Activated T-cell treated with anti-CD3 and anti-CD28 coated beads for 1 hour (primary cell): Measurements from ENCODE around the gene SF1.

Experiments used
- DNase-seq: peaks from one replicate; pipeline ENCODE4 v3.0.0-alpha.2; 2020; ENCODE audit warnings: low read depth

SF1 gene

DNA sequence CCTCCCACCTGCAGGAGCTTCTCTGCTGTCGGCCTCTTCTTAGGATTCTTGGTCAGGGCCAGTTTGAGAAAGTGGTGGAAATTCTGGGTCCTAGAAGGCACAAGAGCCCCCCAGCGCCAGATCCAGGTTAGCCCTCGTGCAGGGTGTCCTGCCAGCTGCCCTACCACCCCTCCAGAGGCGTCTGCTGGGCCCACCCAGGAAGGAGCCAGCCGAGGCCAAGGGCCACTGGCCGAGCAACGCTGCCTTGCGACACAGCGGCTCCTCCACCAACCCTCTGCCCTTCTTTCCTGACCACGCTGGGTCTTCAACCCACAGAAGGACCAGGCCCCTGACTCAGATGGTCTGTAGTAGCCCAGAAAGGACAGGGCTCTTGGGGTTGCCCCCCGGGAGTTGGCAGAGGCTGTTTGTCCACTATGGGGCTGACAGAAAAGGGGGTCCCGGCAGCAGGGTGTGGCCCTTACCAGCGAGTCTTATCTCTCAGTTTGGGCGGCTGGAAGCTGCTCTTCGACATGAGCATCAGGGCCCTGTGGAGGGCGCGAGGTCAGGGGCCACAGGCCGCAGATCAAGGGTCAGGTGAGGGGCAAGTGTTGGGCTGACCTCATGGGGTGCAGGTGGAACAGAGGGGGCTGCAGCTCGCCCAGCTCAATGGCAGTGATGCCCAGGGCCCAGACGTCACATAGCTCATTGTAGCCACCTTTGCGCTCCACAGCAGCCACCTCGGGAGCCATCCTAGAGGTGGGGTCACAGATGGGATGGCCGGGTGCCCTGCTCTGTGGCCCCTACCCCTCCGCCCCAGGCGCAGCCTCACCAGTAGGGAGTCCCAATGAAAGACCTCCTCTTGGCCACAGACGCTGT is 22.2 kb upstream of the SF1 start:
- no peak for DNase-seq

DNA sequence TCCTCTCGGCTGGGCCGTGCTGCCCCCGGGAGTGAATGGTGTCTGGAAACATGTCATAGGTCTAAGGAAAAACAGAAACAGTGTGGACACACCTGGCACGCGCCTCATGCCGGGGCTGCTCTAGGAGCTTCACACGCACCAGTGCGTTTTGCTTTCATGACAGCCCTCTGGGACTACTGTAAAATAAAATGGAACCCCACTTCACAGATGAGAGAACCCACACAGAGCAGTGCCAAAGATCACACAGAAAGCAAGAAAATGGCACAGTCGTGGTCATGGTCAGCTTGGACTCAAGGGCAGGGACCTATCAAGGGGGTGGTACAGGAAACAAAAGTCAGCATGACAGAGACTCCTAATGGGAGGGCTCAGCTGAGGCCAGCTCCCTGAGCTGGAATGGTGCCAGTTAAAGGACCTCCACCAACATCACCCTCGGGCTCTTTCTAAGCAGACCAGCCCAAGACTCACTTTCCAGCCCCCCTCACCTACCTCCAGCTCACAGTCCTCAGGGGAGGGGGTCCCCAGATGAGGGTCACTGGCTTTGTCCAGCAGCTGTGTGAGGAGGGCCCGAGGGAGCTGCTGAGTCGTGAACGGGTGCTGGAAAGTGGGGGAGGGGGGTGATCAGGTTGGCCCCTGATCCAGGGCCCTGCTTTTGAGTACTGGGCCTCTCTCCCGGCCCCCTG is 21.4 kb upstream of the SF1 start:
- DNase-seq = no peak

DNA sequence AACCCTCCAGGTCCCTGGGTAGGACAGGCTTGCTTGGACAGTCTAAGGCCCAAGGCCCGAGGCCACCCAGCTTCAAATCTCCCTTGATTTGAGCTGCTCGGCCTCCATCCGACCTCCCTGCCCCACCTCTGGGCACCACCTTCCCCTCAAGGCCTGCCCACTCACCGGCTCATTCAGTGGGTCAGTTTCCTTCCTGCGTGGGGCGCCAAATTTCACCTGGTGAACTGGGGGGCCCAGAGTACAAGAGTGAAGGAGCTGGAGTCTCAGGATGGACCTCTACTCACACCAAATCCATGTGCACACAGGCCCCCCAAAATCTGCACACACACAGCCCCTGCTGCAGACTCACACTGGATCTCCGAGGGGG is 20.9 kb upstream of the SF1 start:
- DNase-seq = no peak

DNA sequence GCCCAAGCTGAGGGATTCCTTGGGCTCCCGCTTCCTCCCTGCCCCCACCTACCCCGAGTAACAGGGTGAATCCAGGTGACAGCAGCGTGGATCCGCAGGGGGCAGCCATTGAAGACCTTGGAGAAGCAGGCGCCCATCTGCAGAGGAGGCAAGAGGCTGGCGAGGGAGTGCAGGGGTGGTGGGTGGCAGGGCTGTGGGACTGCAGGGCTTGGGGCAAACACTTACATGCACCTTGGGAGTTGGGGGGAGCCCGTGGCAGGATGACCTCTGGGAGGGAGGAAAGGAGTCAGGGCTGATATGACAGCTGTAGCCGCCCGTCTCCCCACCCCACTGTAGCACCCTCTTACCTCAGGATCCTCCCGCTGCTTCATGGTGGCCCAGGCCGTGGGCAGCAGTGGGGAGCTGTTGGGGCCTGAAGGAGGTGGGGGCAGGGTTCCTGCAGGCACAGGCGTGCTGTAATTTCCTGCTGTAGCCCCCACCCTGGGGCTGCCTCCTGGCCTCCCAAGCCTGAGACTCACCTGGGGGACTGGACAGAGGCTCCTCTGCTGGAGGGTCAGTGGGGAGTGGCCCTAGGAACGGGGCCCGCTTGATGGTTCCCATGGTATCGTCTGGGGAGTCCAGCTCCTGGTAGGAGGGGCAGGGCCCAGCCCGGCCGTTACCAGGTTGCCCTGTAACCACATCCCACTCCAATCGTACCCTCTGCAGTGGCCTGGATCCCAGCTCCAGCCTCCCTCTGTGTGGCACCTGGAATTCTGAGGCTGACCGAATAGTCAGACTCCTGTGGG is 18.6 kb upstream of the SF1 start:
- DNase-seq = no peak

DNA sequence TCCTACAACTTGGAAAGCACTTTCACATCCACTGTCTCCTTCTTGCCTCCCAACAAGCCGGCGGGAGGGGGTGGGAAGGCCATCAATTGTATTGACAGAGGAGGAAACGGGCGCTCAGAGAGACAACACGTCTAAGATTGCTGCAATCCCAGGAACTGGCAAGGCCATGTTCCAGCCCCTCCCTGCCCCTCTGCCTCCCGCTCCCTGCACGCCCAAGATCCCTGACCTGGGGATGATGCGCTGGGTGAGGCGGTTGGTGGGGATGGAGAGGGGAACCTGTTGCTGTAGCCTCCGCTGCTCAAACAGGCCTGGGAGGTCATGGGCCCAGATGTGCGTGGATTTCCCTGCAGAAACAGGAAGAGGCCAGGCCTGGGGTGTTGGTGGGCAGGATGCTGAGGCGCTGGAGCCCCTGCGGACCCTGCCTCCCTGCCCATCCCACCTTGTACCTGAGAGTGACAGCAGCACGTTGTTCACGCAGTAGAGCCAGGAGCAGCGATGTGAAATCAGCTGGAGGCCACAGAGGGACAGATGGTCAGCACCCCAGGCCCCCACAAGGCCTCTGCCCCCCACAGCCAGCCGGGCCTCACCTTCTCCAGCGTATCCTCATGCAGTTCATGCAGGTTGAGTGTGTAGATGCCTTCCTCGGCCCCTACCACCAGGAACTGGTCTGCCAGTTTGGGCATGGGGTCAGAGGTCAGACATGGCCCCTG is 17.9 kb upstream of the SF1 start:
- DNase-seq = no peak

DNA sequence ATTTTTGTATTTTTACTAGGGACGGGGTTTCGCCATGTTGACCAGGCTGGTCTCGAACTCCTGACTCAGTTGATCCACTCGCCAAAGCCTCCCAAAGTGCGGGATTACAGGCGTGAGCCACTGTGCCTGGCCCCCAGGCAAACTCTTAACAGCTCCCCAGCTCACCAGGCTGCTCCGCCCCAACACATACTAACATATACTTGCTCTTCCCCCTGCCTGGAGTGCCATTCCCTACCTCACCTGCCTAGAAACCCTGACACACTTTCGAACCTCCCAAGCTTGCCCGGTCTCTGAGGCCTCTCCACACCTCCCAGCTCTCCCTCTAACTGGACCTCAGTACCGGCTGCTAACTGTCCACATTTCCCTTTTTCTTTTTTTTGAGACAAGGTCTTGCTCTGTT is 16.2 kb upstream of the SF1 start:
- no peak for DNase-seq

DNA sequence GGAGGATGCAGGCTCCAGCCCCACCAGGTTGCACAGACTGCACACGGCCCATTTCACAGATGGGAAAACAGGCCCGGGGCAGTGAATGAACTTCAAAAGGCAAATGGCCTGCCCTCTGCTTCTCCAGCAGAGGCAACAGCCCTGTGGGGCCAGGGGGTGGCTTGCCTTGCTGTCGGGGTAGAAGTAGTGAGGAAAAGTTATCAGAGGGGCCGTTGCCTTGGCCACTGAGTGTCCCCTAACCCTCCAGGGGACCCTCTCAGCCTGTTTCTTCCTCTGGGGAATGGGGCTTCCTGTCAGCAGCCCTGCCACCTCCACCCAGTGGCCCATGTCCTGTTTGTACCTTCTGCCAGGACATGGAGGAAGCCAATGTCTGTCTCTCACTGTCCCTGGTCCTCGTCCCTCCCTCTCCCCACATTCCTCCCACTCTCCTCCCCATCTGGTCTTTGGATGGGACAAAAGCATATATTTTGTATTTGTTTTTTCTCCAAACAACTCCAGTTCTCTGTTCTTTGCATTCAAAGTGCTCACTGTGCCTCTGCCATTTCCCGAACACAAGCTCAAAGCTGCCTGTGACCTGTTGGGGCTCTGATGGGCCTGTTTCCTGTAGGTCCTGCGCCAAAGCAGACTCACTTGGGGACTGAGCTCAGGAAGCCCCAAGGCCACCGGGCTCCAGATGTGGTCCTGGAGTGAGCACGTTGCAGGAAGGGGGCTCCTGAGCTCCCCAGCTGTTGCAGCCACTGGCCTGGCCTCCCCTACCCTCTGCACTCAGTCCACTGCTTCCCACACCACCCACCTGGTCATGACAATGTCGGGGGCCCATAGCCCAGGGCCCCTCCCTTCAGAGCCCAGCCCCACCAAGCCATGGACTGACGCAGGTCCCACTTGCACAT is 15.2 kb upstream of the SF1 start:
- DNase-seq = no peak

DNA sequence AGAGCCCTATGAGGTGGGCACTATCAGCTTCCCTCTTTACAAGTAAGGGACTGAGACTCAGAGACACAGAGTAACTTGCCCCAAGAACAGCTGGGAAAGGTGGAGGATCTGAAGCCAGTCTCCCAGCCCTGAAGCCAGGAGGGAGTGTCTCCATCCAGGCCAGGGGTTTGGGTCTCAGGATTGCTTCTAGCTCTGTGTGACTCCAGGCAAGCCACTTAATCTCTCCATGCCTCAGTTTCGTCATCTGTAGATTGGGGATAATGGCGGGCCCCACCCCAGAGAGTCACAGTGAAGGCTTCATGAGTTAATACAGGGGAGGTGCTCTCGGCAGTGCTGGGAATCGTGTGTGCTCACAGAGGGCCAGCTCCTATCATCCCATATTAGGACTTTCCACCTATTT is 14.1 kb upstream of the SF1 start:
- DNase-seq = no peak

DNA sequence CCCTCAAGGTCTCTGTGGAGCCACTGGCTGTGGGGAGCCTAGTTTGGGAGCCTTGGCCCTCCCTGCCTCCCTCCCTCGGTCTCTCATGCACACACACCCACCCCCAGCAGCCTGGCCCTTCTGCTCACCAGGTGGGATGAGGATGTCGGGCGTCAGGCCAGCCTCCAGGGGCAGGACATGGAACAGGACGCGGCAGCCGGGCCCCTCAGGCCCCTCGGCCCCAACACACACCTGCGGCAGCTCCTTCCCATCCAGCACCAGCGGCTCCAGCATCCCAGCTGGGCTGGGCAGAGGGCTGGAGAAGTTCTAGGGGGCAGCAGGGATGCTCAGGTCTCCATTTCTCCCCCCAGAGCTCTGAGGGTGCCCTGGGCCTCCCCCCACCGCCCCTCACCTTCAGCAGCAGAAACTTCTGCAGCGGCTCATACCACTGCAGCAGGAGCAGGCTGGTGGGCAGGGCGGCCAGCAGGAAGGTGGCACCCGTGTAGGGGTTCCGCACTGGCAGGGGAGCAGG is 13.5 kb upstream of the SF1 start:
- no peak for DNase-seq

DNA sequence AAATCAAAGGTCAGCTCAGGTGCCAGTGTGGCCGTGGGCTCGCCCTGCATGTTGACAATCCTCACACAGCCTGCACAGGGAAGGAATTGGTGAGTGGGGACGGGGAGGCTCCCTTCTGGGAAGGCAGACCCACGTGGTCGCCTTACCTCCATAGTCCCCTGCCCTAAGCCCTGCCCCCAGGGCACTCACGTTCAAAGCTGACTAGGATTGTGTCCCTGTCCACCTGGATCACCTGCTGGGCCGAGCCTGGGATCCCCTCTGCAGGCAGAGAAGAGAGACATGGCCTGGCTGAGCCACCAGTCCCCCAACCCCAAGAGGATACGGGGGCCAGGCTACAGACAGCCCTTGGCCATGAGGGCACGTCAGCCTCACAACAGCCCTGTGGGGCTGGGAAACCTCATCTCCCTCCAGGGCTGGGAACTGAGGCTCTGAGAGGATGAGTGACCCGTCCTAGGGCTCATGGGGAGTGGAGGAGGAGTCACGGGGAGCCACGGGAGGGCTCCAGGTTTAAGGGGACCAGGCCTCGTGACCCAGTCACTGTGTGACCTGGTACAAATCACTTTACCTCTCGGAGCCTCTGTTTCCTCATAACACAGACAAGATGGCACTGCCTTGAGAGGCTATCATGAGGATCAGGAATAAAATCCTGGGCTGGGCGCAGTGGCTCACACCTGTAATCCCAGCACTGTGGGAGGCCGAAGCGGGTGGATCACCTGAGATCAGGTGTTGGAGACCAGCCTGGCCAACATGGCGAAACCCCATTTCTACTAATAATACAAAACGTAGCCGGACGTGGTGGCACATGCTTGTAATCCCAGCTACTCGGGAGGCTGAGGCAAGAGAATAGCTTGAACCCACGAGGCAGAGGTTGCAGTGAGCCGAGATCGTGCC is 12.1 kb upstream of the SF1 start:
- DNase-seq = no peak

DNA sequence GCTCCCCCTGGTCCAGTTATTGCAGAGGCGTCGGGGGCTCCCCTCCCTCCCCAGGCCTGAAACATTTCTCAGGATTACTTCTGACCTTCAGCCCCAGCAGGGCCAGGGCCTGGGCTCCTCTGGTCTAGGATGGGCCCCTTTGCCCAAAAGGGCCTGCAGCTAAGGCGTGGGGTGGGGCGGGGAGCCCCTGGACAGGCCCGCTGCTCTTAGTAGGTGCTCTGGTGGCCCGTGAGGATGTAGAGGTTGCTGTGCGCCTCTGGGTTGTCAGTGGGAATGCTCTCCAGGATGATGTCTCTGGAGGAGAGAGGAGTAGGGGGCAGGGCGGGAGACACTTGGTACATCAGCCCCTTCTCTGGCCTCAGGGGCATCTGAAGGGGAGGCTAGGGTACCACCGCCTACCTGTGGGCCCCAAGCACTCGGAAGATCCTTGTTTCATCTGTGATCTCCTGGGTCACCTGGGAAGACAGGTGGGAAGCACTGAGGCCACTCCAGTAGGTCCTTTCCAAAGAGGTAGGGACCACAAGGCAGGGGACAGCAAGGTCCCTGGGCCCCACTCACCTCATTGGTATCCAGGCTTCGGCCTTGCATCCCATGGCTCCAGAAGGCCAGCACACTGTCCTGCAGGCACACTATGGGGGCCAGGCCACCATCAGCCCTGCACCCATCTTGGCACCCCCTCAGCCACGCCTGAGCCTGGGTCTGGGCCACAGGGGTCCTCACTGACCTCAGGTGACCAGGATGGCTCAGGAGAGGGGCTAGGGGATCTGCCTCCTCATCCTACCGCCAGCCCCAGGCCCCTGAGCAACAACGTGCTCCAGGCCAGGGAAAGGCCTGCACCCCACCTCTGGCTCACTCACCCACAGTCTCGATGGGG is 11.2 kb upstream of the SF1 start:
- no peak for DNase-seq

DNA sequence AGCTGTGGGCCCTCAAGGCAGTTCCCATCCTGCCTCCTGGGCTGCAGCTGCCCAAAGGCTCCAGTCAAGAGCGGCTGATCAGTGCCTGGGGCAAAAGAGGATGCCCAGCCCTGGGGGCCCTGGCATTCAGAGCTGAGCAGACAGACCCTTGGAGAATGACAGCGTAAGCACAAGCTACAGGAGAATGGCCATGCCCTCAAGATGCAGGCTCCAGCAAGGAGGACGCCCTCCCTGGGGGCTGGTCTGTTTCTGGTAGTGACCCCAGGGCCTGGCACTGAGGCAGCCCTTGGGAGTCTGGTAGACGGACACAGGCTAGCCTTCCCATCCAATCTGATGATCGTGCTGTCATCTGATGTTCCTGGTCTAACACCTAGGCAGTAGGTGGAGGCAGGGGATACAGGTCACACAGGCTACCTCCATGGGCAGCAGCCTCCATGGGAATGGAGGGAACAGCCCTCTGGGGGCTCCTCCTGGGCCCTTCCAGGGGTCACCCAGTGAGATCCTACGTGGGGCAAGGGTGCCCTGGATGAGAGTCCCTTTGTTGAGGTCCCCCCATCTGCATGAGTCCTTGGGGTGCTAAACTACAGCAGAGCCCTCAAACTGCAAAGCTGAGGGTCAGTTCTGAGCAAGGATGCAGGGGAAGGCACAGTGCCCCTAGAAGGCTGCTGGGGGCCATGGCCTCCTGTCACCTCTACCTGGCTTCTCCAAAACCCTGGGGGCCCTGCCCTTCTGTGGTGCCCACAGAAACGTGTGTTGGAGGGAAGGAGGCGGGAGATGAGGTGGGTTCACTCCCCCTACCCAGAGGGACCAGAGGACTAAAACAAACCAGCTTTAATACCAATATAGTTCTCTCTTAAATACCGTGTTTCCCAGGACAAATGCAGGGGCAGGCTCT is 10.2 kb upstream of the SF1 start:
- DNase-seq = no peak

DNA sequence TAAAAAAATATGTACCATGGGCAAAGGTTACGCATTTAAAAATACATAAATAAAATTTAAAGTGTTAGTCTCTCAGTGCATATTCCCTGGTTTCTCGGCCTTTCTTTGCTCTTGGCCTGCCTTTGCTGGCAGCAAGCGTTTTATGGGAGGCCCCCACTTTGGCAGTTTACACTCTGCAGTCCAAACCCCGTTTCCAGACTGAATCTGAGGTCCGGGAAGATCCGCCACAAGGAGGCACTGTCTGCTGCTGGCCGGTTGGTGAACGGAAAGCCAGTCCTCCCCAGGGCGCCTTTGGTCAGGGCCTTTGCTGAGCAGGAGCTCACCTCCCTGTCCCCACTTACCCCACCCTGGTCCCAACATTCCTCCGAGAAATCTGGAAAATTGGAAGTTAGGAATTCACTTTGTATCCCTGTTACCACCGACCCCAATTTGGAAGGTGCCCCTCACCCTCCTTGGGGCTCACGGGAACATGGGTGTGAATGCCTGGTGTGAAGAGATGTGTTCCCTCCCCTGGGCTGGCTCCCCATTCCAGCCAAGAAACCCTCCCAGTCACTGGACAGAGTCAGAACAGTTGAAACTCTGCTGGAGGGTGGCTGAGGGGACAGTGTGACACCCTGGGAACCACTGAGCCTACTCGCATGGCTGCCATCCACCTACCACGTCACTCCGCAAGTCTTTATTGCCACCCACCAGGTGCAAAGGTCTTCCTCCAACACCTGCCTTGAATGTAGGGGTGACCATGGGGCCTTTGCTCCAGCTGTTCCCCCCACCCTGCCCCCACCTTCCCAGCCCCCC is 9.4 kb upstream of the SF1 start:
- DNase-seq = peak; percentile 51

DNA sequence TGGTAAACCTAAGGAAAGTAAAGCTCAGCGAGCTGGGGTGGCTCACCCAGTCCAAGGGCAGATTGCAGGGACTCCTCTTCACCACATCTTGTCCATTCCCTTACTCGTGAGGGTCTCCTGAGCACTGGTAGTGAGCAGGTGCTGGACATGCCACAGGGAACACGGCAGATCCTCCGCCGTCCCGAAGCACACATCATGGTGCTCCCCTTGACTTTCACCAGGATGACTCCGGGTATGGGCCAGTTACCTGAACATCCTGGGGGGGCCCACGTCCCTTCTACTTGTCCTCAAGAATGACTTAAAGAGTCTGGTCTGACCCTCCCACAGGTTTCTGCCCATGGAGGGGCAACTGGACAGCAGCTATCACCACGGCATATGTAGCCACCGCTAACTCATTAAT is 8.0 kb upstream of the SF1 start:
- DNase-seq = no peak

DNA sequence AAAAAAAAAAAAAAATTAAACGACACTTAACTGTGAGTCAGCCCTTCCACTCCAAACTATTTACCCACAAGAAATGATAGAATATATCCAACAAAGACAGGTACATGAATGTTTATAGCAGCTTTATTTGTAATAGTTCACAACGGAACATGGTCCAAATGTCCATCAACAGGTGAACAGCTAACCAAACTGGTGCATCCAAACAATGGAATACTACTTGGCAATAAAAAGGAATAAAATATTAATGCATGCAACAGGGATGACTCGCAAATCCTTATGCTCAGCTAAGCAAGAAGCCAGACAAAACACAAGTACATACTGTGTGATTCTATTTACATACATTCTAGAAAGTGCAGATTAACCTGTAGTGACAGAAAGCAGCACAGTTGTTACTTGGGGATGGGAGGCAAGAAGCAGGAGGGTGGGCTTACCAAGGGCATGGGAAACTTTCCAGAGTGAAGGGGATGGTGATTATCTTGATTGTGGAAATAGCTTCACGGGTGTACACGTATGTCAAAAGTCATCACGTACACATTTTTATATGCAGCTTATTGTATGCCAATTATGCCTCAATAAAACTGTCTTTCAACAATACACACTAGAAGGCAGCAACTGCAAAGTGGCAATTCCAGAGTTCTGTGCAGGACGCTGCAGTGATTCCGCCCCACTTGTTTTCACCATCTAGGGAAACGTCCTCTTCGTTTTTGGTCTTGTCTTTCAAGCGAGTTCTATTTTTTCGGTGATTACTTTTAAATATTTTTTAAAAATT is 6.7 kb upstream of the SF1 start:
- no peak for DNase-seq

DNA sequence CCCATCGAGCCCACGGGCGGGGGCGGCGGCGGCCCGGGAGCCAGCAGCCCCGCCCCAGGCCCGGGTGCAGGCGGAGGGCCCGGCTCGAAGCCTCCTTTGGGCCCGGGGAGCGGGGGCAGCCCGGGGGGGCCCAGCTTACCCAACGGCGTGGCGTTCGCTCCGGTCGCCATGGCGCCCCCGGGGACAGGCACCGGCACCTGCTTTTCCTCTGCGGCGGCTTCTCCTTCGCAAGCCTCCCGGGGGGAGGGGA is 194 bp downstream of the SF1 start:
- DNase-seq = no peak
